ENCODE results near the gene BDP1. TPM values are rescaled to one million over a fixed set of nuclear protein-coding genes. Genes with fewer than 3 reads are reported as not detected.
"Not testable (repeated sequence)": the region's sequence is repeated elsewhere in the genome, so short reads cannot be mapped to it uniquely, and the experiment has no call there.

The BDP1 gene
- total RNA-seq, 1 donor from 2014 or later, result 25.0 TPM

DNA sequence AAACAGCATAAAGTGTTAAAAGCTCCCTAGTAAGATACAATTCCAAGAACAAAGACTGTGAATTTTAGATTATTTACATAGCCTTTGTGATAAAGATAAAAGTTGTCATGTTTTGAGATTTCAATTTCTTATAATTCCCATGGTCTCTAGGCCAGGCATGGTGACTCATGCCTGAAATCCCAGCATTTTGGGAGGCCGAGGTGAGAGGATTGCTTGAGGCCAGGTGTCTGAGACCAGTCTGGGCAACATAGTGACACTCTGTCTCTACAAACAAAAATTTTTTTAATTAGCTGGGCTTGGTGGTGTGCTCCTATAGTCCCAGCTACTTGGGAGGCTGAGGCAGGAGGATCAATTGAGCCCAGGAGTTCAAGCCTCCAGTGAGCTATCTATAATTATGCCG lies 48.1 kb downstream of the BDP1 start:
- TF ChIP-seq, protein P1, sequence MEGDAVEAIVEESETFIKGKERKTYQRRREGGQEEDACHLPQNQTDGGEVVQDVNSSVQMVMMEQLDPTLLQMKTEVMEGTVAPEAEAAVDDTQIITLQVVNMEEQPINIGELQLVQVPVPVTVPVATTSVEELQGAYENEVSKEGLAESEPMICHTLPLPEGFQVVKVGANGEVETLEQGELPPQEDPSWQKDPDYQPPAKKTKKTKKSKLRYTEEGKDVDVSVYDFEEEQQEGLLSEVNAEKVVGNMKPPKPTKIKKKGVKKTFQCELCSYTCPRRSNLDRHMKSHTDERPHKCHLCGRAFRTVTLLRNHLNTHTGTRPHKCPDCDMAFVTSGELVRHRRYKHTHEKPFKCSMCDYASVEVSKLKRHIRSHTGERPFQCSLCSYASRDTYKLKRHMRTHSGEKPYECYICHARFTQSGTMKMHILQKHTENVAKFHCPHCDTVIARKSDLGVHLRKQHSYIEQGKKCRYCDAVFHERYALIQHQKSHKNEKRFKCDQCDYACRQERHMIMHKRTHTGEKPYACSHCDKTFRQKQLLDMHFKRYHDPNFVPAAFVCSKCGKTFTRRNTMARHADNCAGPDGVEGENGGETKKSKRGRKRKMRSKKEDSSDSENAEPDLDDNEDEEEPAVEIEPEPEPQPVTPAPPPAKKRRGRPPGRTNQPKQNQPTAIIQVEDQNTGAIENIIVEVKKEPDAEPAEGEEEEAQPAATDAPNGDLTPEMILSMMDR (IDR thresholded peaks at IDR 0.05), result no peak
- Histone ChIP-seq H3K27ac (no peak overlapping the region), H3K4me3 (no peak overlapping the region), H3K27me3 (no peaks in the 10 kb centered on the region), H3K36me3 (peaks cover 56 to 83% of the 10 kb centered on the region in 2 donors), H3K9me3 (no peaks in the 10 kb centered on the region), H3K4me1 (no peaks in the 10 kb centered on the region)
- intact Hi-C loops (cut with DNase I), result no loop called here
- DNase-seq (ENCODE audit: low spot score in 2 of 2), result no peak

DNA sequence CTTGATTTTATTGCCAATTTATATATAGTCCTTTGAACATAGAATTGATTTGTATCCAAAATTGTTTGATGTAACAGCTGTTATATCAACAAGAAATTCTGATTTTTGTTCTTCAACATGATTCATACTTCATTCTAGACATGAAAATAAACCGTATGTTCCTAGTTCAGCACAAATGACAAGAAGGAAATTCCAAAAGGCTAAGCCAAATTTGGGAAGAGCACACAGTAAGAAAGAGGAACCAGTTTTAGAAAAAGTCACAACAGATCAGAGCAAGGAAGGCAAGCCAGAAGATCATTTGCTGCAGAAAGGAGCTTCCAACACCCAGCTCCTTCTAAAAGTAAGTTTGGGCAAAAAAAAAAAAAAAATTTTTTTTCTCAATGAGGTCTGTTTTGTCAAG lies 66.7 kb downstream of the BDP1 start:
- H3K9me3 ChIP-seq, result no peaks in the 10 kb centered on the region
- H3K4me3 ChIP-seq, result no peak overlapping the region
- intact Hi-C loops (cut with DNase I), result no loop called here
- DNase-seq (ENCODE audit: low spot score in 2 of 2), result no peak
- H3K27ac ChIP-seq, result no peak overlapping the region
- H3K36me3 ChIP-seq, result peaks cover 27 to 63% of the 10 kb centered on the region in 2 donors
- TF ChIP-seq, protein P1 (IDR thresholded peaks at IDR 0.05), result no peak
- no peaks in the 10 kb centered on the region for H3K4me1 ChIP-seq
- H3K27me3 ChIP-seq, result no peaks in the 10 kb centered on the region

DNA sequence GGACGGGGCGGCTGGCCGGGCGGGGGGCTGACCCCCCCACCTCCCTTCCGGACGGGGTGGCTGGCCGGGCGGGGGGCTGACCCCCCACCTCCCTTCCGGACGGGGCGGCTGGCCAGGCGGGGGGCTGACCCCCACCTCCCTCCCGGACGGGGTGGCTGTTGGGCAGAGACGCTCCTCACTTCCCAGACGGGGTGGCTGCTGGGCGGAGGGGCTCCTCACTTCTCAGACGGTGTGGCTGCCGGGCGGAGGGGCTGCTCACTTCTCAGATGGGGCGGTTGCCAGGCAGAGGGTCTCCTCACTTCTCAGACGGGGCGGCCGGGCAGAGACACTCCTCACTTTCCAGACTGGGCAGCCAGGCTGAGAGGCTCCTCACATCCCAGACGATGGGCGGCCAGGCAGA lies 70.2 kb downstream of the BDP1 start:
- H3K27me3 ChIP-seq; DNase-seq (ENCODE audit: low spot score in 2 of 2); H3K4me1 ChIP-seq; intact Hi-C loops (cut with DNase I); H3K9me3 ChIP-seq; H3K4me3 ChIP-seq; H3K27ac ChIP-seq: not testable (repeated sequence)
- H3K36me3 ChIP-seq, result peaks cover 22 to 36% of the 10 kb centered on the region in 2 donors

DNA sequence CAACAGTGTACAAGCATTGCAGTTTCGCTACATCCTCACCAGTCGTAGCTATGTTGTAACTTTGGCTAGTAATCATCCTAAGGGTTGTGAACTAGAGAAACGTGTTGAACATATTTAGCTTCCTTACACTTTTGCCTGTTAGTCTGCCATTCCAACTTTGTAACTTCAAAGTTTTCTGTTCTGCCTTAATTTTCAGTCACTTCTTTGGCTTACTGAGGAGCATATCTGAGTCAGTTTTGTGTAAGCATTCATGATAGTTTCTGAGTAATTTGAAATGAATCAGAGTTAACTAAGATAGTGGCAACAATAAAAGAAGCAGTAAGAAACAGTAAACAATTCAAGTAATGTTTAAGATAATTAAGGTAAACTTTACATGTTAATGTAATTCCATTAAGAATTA lies 72.8 kb downstream of the BDP1 start:
- TF ChIP-seq, protein P1 (IDR thresholded peaks at IDR 0.05), result no peak
- Histone ChIP-seq H3K27ac (no peak overlapping the region), H3K4me1 (no peaks in the 10 kb centered on the region), H3K36me3 (peaks cover 20 to 29% of the 10 kb centered on the region in 2 donors), H3K9me3 (no peaks in the 10 kb centered on the region), H3K4me3 (no peak overlapping the region), H3K27me3 (no peaks in the 10 kb centered on the region)
- intact Hi-C loops (cut with DNase I), result no loop called here
- no peak for DNase-seq (ENCODE audit: low spot score in 2 of 2)

DNA sequence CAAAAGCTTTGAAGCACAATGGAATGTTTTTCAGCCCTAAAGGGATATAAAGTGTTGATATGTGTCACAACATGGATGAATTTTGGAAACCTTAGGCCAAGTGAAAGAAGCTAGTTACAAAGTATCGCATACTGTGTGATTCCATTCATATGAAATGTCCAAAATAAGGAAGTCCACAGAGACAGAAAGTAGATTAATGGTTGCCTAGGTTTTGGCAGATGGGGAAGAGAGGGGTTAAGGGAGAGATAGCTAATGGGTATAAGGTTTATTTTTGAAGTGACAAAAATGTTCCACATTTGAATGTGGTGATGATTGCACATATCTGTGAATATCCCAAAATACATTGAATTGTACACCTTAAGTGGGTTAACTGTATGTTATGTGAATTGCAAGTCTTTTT lies 74.2 kb downstream of the BDP1 start:
- Histone ChIP-seq H3K4me3 (no peak overlapping the region), H3K36me3 (peaks cover 11 to 23% of the 10 kb centered on the region in 2 donors), H3K27ac (no peak overlapping the region), H3K4me1 (no peaks in the 10 kb centered on the region), H3K9me3 (no peaks in the 10 kb centered on the region), H3K27me3 (no peaks in the 10 kb centered on the region)
- intact Hi-C loops (cut with DNase I), result no loop called here
- TF ChIP-seq, protein P1 (IDR thresholded peaks at IDR 0.05), result no peak
- no peak for DNase-seq (ENCODE audit: low spot score in 2 of 2)

DNA sequence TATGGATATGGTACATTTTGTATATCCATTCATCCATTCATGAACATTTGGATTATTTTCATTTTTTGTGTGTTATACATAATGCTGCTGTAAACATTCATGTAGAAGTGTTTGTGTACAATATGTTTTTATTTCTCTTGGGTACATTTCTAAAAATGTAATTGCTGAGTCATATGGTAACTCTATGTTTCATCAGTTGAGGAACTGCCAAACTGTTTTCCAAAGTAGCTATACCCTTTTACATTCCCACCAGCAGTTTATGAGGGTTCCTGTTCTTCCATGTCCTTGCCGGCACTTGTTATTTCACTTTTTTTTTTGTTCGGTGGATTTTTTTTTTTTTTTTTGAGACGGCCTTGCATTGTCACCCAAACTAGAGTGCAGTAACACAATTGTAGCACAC lies 77.7 kb downstream of the BDP1 start:
- peaks cover 19 to 27% of the 10 kb centered on the region in 2 donors for H3K36me3 ChIP-seq
- H3K27me3 ChIP-seq, result no peaks in the 10 kb centered on the region
- no peak overlapping the region for H3K4me3 ChIP-seq
- peak overlapping the region in 1 of 2 donors; percentile 3 for H3K27ac ChIP-seq
- no peak for DNase-seq (ENCODE audit: low spot score in 2 of 2)
- TF ChIP-seq, protein P1 (IDR thresholded peaks at IDR 0.05), result no peak
- H3K9me3 ChIP-seq, result no peaks in the 10 kb centered on the region
- no peaks in the 10 kb centered on the region for H3K4me1 ChIP-seq
- intact Hi-C loops (cut with DNase I), result no loop called here

All from ascending aorta (tissue), 2 donors.